PFSK-1 (cell line): ENCODE measurements around the gene ENTPD2.

ENCODE experiments used
- FOXP2 ChIP-seq: optimal IDR thresholded peaks from 2 replicates; pipeline ENCODE3; 2011; ENCODE audit warnings: borderline replicate concordance, control low read depth, inconsistent platforms; ENCODE audit not compliant: insufficient read depth; ENCODE audit errors: extremely low read length, extremely low read depth
- POLR2AphosphoS5 ChIP-seq: IDR thresholded peaks from 2 replicates; pipeline ENCODE4 v1.6.1; 2012; ENCODE audit warnings: low read depth, mild to moderate bottlenecking, control low read depth, low read length, moderate library complexity
- REST ChIP-seq, 2 experiments: IDR thresholded peaks; 2 replicates each; pipeline versions ENCODE4 v1.6.1 to v1.8.0; 2011 to 2012; ENCODE audit warnings: low read depth in 2 of 2, low read length in 2 of 2, control low read depth in 1 of 2, inconsistent platforms in 1 of 2, mild to moderate bottlenecking in 1 of 2, moderate library complexity in 1 of 2; ENCODE audit not compliant: insufficient read depth in 1 of 2
- SIN3A ChIP-seq: IDR thresholded peaks from 2 replicates; pipeline ENCODE4 v1.6.1; 2012; ENCODE audit warnings: mild to moderate bottlenecking, low read length, moderate library complexity, borderline replicate concordance; ENCODE audit not compliant: insufficient read depth
- TAF1 ChIP-seq: IDR thresholded peaks from 2 replicates; pipeline ENCODE4 v1.6.1; 2012; ENCODE audit warnings: low read length, control low read depth, borderline replicate concordance; ENCODE audit not compliant: insufficient read depth

ENTPD2 gene

GRCh38 chr9:137083394-137084004 lies 29.6 kb upstream of the ENTPD2 start:
- TF ChIP-seq TAF1 (no peak), SIN3A (no peak), REST (IDR thresholded peaks at IDR 0.05; ENCODE audit: insufficient read depth in 1 of 2, low read depth in 2 of 2, low read length in 2 of 2) (no peak), POLR2AphosphoS5 (no peak), FOXP2 (no peak)

DNA sequence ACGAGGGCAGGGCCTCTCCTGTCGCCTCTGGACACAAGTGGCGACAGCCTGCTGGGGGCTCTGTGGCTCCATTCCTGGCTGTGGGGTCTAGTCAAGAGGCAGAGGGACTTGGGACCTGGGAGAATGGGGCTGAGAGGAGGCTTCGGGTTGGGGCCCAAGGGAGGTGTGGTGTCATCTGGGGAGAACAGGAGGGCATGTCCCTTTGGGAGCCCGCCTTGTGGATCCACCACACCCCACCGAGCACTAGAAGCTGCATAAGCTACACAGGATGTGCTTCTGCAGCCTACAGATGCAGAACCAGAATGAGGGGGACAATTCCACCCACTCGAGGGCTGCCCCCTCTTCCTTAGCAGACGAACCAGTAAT lies 29.0 kb upstream of the ENTPD2 start:
- TF ChIP-seq POLR2AphosphoS5 (no peak), FOXP2 (no peak), REST (IDR thresholded peaks at IDR 0.05; ENCODE audit: insufficient read depth in 1 of 2, low read depth in 2 of 2, low read length in 2 of 2) (no peak), TAF1 (no peak), SIN3A (no peak)

- no peak for TF ChIP-seq REST (IDR thresholded peaks at IDR 0.05; ENCODE audit: insufficient read depth in 1 of 2, low read depth in 2 of 2, low read length in 2 of 2)
- TF ChIP-seq POLR2AphosphoS5 = no peak
- no peak for TF ChIP-seq TAF1
- TF ChIP-seq SIN3A = no peak
- TF ChIP-seq FOXP2 = no peak
Observed at GRCh38 chr9:137082222-137082924, 28.5 kb upstream of the ENTPD2 start.

DNA sequence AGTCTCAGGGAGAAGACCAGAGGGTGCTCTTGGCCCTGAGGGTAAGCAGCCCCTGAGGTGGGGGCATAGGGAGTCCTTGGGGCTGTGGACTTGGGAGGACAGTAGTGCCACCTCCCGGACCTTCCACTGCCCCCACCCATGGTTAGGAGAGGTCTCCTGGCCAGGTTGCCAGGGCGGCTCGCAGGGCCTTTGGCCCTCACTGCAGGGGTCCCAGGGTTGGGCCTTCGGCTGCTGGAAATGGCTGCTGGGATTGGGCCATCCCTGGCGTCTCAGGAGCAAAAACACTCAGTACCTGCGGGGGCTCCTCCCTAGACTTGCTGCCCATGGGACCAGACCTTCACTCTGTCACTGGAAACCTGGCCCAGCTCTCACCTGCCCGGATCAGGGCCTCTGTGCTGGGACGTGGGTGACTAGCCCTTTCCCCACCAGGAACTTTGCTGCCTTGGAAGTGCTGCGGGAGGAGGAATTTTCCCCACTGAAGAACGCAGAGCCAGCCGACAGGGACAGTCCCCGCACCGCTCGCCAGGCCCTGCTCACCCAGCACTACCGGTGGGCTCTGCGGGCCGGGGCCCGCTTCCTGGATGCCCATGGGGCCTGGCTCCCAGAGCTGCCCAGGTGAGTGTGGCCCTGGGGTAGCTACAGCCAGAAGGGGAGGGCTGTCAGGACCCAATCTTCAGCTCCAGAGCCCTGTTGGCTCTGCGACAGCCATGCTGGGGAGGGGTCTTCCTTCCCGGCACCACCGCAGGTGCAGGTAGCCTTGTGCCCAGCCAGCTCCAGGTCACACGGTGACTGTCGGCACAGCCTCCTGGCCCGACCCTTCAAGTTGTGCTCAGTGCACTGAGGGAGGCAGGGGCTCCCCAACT lies 26.6 kb upstream of the ENTPD2 start:
- TF ChIP-seq POLR2AphosphoS5 (no peak), FOXP2 (no peak), REST (IDR thresholded peaks at IDR 0.05; ENCODE audit: insufficient read depth in 1 of 2, low read depth in 2 of 2, low read length in 2 of 2) (no peak)
